ENCODE measurements around the gene DNMT3A.

- TF ChIP-seq CTCF (conservative IDR thresholded peaks at IDR 0.05; ENCODE audit: low read depth in 2 of 2) (no peak), POLR2AphosphoS5 (IDR thresholded peaks at IDR 0.05; ENCODE audit: low read depth) (no peak), REST (IDR thresholded peaks at IDR 0.05; ENCODE audit: unreplicated experiment) (no peak), EZH2 (IDR thresholded peaks at IDR 0.05; ENCODE audit: low read depth, unreplicated experiment) (no peak), NANOG (IDR thresholded peaks at IDR 0.05; ENCODE audit: borderline replicate concordance) (no peak), CREB1 (CRISPR knock-in tag; IDR thresholded peaks at IDR 0.05; ENCODE audit: low read depth) (no peak), JUNB (IDR thresholded peaks at IDR 0.05; ENCODE audit: unreplicated experiment) (no peak)
These were observed 33.8 kb upstream of the DNMT3A start for GRCh38 chr2:25375371-25375988.

Measured in GM23338 (cell line).